MM.1S (cell line): Measurements from ENCODE around the gene ZCCHC24.

Source experiments
- DNase-seq: peaks from one replicate; pipeline ENCODE4 v3.0.0-alpha.2; 2015
- H2AFZ ChIP-seq: fragments of 300-600 bp; sonication (generic); 2 replicates; pipeline ENCODE4 v1.6.0; 2016; ENCODE audit warnings: antibody characterized with exemption, low read length
- H3F3A ChIP-seq: fragments of 300-600 bp; sonication (generic); 2 replicates; pipeline ENCODE4 v1.6.1; 2016; ENCODE audit warnings: mild to moderate bottlenecking, antibody characterized with exemption, low read length, moderate library complexity, mixed read lengths; ENCODE audit not compliant: insufficient read depth
- H3K27ac ChIP-seq: fragments of 300-600 bp; sonication (generic); 2 replicates; pipeline ENCODE4 v1.5.1; 2016; ENCODE audit warnings: mild to moderate bottlenecking, low read length
- H3K27me3 ChIP-seq: fragments of 300-600 bp; sonication (generic); replicated peaks from 2 replicates; pipeline ENCODE4 v1.6.0; 2016; ENCODE audit warnings: low read length; ENCODE audit not compliant: insufficient read depth
- H3K36me3 ChIP-seq: fragments of 300-600 bp; sonication (generic); replicated peaks from 2 replicates; pipeline ENCODE4 v1.6.1; 2016; ENCODE audit warnings: mild to moderate bottlenecking, low read length, mixed read lengths; ENCODE audit not compliant: insufficient read depth
- H3K4me1 ChIP-seq: fragments of 300-600 bp; sonication (generic); 2 replicates; pipeline ENCODE4 v1.6.1; 2016; ENCODE audit warnings: low read length, mixed read lengths
- H3K4me2 ChIP-seq: fragments of 300-600 bp; sonication (generic); 2 replicates; pipeline ENCODE4 v1.6.0; 2016; ENCODE audit warnings: low read depth, low read length
- H3K4me3 ChIP-seq: fragments of 300-600 bp; sonication (generic); 2 replicates; pipeline ENCODE4 v1.5.1; 2016; ENCODE audit warnings: low read length, mixed read lengths
- H3K79me2 ChIP-seq: fragments of 300-600 bp; sonication (generic); 2 replicates; pipeline ENCODE4 v1.6.1; 2016; ENCODE audit warnings: mixed run types, low read length, mixed read lengths
- H3K9ac ChIP-seq: fragments of 300-600 bp; sonication (generic); 2 replicates; pipeline ENCODE4 v1.6.1; 2016; ENCODE audit warnings: low read length, mixed read lengths
- H3K9me2 ChIP-seq: fragments of 300-600 bp; sonication (generic); replicated peaks from 2 replicates; pipeline ENCODE4 v1.6.1; 2016; ENCODE audit warnings: mild to moderate bottlenecking, low read length, mixed read lengths; ENCODE audit not compliant: insufficient read depth
- H3K9me3 ChIP-seq: fragments of 300-600 bp; sonication (generic); replicated peaks from 2 replicates; pipeline ENCODE4 v1.6.1; 2016; ENCODE audit warnings: mild to moderate bottlenecking, low read length, mixed read lengths; ENCODE audit not compliant: insufficient read depth
- H4K20me1 ChIP-seq: fragments of 300-600 bp; sonication (generic); 2 replicates; pipeline ENCODE4 v1.6.1; 2016; ENCODE audit warnings: mild to moderate bottlenecking, low read length, moderate library complexity, mixed read lengths; ENCODE audit not compliant: insufficient read depth
- EZH2 ChIP-seq: fragments of 300-600 bp; sonication (generic); optimal IDR thresholded peaks from 2 replicates; pipeline ENCODE3; 2017; ENCODE audit warnings: low read depth, mild to moderate bottlenecking, antibody characterized with exemption, low read length, mixed read lengths
- EZH2phosphoT487 ChIP-seq: fragments of 300-600 bp; sonication (generic); IDR thresholded peaks from 2 replicates; pipeline ENCODE4 v1.6.1; 2018; ENCODE audit warnings: antibody characterized with exemption, low read length
- TF ChIP-seq, protein P1 (sequence below): fragments of 300-600 bp; sonication (generic); IDR thresholded peaks from 2 replicates; pipeline ENCODE4 v1.5.1; 2016; ENCODE audit warnings: antibody characterized with exemption, low read length, mixed read lengths

ZCCHC24 gene

DNA sequence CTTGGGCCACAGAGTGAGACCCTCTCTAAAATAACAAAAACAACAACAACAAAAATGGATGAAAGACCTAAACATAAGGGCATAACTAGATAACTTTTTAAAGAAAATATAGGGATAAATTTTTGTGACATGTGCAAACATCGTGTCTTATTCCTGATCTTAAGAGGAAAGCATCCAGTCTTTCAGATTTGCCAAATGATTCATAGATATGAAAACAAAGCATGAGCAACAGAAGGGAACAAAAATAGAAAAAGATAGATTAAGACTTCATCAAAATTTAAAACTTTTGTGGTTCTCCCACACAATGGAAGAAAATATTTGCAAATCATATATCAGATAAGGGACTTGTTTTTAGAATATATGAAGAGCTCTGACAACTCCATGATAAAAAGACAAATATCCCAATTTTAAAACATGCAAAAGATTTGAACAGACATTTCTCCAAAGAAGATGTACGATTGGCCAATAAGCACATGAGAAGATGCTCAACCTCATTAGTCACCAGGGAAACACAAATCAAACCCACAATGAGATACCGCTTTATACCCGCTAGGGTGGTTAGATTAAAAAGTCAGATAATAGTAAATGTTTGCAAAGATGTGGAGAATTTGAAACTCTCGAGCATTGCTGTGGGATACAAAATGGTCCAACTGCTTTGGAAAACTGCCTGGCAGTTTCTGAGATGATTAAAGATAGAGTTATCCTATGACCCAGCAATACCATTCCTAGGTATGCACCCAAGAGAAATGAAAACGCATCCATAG is 77.8 kb downstream of the ZCCHC24 start:
- H3K27ac ChIP-seq, result no peak overlapping the region

DNA sequence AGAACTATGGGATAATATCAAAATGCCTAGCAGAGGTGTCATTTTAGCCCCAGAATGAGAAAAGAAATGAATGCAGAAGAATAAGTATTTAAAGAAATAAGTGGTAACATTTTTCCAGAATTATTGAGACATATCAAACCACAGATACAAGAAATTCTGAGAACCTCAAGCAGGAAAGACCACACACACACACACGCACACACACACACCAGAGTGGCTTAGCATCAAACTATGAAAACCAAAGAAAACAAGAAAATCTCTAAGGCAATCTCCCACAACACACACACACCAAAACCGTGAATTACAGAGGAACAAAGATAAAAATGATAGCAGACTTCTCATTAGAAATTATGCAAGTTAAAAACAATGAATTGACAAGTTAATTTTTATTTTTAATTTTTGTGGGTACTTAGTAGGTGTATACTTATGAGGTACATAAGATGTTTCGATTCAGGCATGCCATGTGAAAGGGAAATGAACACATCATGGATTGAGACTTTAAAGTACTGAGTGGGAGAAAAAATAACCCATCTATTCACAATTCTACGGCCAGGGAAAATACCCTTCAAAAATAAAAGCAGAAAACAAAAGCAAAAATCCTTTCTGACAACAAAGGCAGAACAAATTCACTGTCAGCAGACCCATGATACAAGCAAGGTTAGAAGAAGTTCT is 83.6 kb downstream of the ZCCHC24 start:
- Histone ChIP-seq H3K4me2 (no peak overlapping the region), H3F3A (no peaks in the 10 kb centered on the region), H3K27ac (no peak overlapping the region), H3K9me3 (no peaks in the 10 kb centered on the region), H3K4me3 (no peak overlapping the region), H3K79me2 (no peaks in the 10 kb centered on the region), H3K9me2 (no peaks in the 10 kb centered on the region), H3K9ac (no peak overlapping the region), H3K36me3 (no peaks in the 10 kb centered on the region), H2AFZ (no peak overlapping the region), H4K20me1 (no peaks in the 10 kb centered on the region), H3K4me1 (no peaks in the 10 kb centered on the region), H3K27me3 (no peaks in the 10 kb centered on the region)
- no peak for DNase-seq
- no peak for TF ChIP-seq EZH2phosphoT487
- TF ChIP-seq, protein P1, sequence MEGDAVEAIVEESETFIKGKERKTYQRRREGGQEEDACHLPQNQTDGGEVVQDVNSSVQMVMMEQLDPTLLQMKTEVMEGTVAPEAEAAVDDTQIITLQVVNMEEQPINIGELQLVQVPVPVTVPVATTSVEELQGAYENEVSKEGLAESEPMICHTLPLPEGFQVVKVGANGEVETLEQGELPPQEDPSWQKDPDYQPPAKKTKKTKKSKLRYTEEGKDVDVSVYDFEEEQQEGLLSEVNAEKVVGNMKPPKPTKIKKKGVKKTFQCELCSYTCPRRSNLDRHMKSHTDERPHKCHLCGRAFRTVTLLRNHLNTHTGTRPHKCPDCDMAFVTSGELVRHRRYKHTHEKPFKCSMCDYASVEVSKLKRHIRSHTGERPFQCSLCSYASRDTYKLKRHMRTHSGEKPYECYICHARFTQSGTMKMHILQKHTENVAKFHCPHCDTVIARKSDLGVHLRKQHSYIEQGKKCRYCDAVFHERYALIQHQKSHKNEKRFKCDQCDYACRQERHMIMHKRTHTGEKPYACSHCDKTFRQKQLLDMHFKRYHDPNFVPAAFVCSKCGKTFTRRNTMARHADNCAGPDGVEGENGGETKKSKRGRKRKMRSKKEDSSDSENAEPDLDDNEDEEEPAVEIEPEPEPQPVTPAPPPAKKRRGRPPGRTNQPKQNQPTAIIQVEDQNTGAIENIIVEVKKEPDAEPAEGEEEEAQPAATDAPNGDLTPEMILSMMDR, result no peak

More for the DNA sequence above, 77.8 kb downstream of the ZCCHC24 start:
- no peaks in the 10 kb centered on the region for H3K79me2 ChIP-seq
- no peaks in the 10 kb centered on the region for H3K36me3 ChIP-seq
- no peaks in the 10 kb centered on the region for H3K9me2 ChIP-seq
- TF ChIP-seq EZH2phosphoT487, result no peak
- no peak overlapping the region for H3K4me2 ChIP-seq
- no peaks in the 10 kb centered on the region for H3K9me3 ChIP-seq
- H3K9ac ChIP-seq, result no peak overlapping the region
- no peaks in the 10 kb centered on the region for H3F3A ChIP-seq
- no peak for DNase-seq
- no peaks in the 10 kb centered on the region for H4K20me1 ChIP-seq
- H3K4me3 ChIP-seq, result no peak overlapping the region
- H2AFZ ChIP-seq, result no peak overlapping the region
- no peaks in the 10 kb centered on the region for H3K27me3 ChIP-seq
- H3K4me1 ChIP-seq, result peaks cover 5% of the 10 kb centered on the region

DNA sequence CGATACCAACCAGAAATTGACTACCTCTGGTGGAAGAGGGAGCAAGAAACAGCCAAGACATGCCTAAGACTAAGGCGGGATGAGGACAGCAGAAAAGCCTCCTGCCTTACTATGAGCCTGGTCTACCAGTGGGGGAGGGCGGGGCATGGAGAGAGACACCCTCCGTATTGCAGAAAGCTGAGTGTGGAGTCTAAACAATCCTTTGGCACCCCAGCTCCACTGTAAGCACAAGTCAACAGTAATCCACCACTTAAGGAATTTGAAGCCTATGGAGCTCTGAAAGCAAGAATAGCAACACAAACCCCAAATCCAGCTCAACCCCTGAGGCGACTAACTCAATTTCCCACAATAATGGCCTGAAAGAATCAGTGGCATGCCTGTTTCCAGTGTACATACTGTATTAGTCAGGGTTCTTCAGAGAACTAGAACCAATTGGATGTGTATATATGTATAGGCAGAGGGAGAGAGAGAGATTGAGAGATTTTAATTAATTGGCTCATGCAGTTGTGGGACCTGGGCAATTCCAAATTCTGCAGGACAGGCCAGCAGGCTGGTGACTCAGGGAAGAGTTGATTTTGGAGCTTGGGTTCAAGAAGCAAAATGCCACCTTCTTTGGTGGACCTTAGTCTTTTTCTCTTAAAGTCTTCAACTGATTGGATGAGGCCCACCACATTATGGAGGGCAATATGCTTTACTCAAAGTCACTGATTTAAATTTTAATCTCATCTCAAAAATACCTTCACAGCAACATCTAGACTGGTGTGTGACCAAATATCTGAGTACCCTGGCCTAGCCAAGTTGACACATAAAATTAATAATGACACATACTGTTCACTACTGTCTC is 84.7 kb downstream of the ZCCHC24 start:
- Histone ChIP-seq H4K20me1 (no peaks in the 10 kb centered on the region), H3F3A (no peaks in the 10 kb centered on the region; the same call in 1 of the 2 replicates), H3K9me2 (no peaks in the 10 kb centered on the region), H3K9ac (no peak overlapping the region), H3K36me3 (no peaks in the 10 kb centered on the region; the same call in 1 of the 2 replicates), H3K4me3 (no peak overlapping the region), H3K79me2 (0 out of 2 replicates have a peak, but pooled peaks cover 2% of the 10 kb centered on the region), H3K4me2 (no peak overlapping the region), H3K4me1 (no peaks in the 10 kb centered on the region), H3K27me3 (no peaks in the 10 kb centered on the region), H2AFZ (no peak overlapping the region), H3K9me3 (no peaks in the 10 kb centered on the region), H3K27ac (no peak overlapping the region)
- no peak for DNase-seq
- TF ChIP-seq, protein P1, result no peak
- no peak for TF ChIP-seq EZH2
- no peak for TF ChIP-seq EZH2phosphoT487
